ENCODE results near the gene PARVB. TPM values are rescaled to one million over a fixed set of nuclear protein-coding genes. Genes with fewer than 3 reads are reported as not detected.

PARVB gene
- total and polyA plus RNA-seq, 2 donors (not counting 3 experiments of a cell fraction or from before 2014, with no cell fraction given): 155 to 162 TPM

GRCh38 chr22:44136786-44137185 lies 112.7 kb downstream of the PARVB start:
- no TSS peak for BruUV-seq (replicated peaks)
- peaks cover 23% of the 10 kb centered on the region for H3K4me1 ChIP-seq (ENCODE audit: control insufficient read depth, extremely low read depth, insufficient read depth, low read length)
- TF ChIP-seq MYC (IDR thresholded peaks at IDR 0.05; ENCODE audit: low read depth, low read length): no peak
- TF ChIP-seq JUN (IDR thresholded peaks at IDR 0.05; ENCODE audit: borderline replicate concordance, insufficient read depth, insufficient read length, low read depth): no peak
- TF ChIP-seq GATA2 (IDR thresholded peaks at IDR 0.05; ENCODE audit: insufficient read depth, insufficient read length, low read depth, low read length): no peak
- no peak for TF ChIP-seq POLR2A (IDR thresholded peaks at IDR 0.05; ENCODE audit: low read depth, low read length)
- TF ChIP-seq MAX (IDR thresholded peaks at IDR 0.05; ENCODE audit: insufficient read depth, insufficient read length): no peak
- TF ChIP-seq POLR2AphosphoS5 (IDR thresholded peaks at IDR 0.05; ENCODE audit: insufficient read depth, low read depth, low read length): no peak
- TF ChIP-seq EZH2 (IDR thresholded peaks at IDR 0.05; ENCODE audit: borderline replicate concordance, low read depth, low read length, severe bottlenecking): no peak
- no peak for TF ChIP-seq CTCF (IDR thresholded peaks at IDR 0.05; ENCODE audit: extremely low read depth in 1 of 2, insufficient read depth in 1 of 2, low read depth in 1 of 2, low read length in 2 of 2)
- no peak for TF ChIP-seq FOS (IDR thresholded peaks at IDR 0.05; ENCODE audit: borderline replicate concordance, insufficient read depth, low read length)
- no peak overlapping the region for H3K4me2 ChIP-seq (ENCODE audit: insufficient read depth, low read length)
- H3K79me2 ChIP-seq (ENCODE audit: control insufficient read depth, insufficient read depth, low read length): no peaks in the 10 kb centered on the region
- intact Hi-C loops (cut with micrococcal nuclease): no loop called here
- DNase-seq (ENCODE audit: low read depth, low spot score): no peak
- ChIA-PET CTCF (interaction anchor here (0.6 kb wide), 1 partner anchor 24 kb away, joined by 3 read pairs; no protein-coding TSS in a partner anchor), POLR2A (no interaction called here)
- H3K9me3 ChIP-seq (replicated peaks; ENCODE audit: control insufficient read depth, insufficient read depth, low read length): peaks cover 3% of the 10 kb centered on the region
- no peaks in the 10 kb centered on the region for H3K9me1 ChIP-seq (replicated peaks; ENCODE audit: control insufficient read depth, extremely low read depth, insufficient read depth, low read length)
- no peak overlapping the region for H3K4me3 ChIP-seq (replicated peaks in 1 of 3; ENCODE audit: insufficient read depth in 1 of 3, low read depth in 1 of 3, low read length in 3 of 3)
- H2AFZ ChIP-seq (ENCODE audit: low read depth, low read length): no peak overlapping the region
- H3K36me3 ChIP-seq (ENCODE audit: control insufficient read depth in 2 of 2, extremely low read depth in 1 of 2, insufficient read depth in 2 of 2, low read length in 2 of 2): peaks cover 10 to 33% of the 10 kb centered on the region in 2 experiments
- H4K20me1 ChIP-seq (replicated peaks; ENCODE audit: control insufficient read depth, extremely low read depth, insufficient read depth, low read length): no peaks in the 10 kb centered on the region
- no peak overlapping the region for H3K9ac ChIP-seq (replicated peaks; ENCODE audit: extremely low read depth, insufficient read depth, low read length)
- no peak for FAIRE-seq
- no peaks in the 10 kb centered on the region for H3K27me3 ChIP-seq (ENCODE audit: control insufficient read depth in 2 of 2, insufficient read depth in 2 of 2, low read length in 2 of 2)
- dilution Hi-C loops (cut with MboI; ENCODE audit: extremely low pct_ligation_motif_present, low sequenced_read_pairs): no loop called here
- no peak overlapping the region for H3K27ac ChIP-seq (ENCODE audit: insufficient read depth, low read depth, low read length)

All from endothelial cell of umbilical vein (primary cell).